KMS-11 (cell line): ENCODE results near the gene MT2A.

ENCODE experiments used
- H2AFZ ChIP-seq: fragments of 200-600 bp; sonication (generic); 2 replicates; pipeline ENCODE4 v1.6.1; 2016; ENCODE audit warnings: antibody characterized with exemption, mixed run types, low read depth
- H3K27ac ChIP-seq: fragments of 200-600 bp; sonication (generic); 2 replicates; pipeline ENCODE4 v1.6.1; 2016; ENCODE audit warnings: mild to moderate bottlenecking, mixed run types
- H3K27me3 ChIP-seq: fragments of 200-600 bp; sonication (generic); 2 replicates; pipeline ENCODE4 v1.6.1; 2017; ENCODE audit warnings: mild to moderate bottlenecking, low read depth, mixed run types, moderate library complexity; ENCODE audit not compliant: insufficient read depth
- H3K36me3 ChIP-seq: fragments of 200-600 bp; sonication (generic); 2 replicates; pipeline ENCODE4 v1.6.1; 2017; ENCODE audit warnings: mild to moderate bottlenecking, mixed run types; ENCODE audit not compliant: insufficient read depth
- H3K4me1 ChIP-seq: fragments of 200-600 bp; sonication (generic); 2 replicates; pipeline ENCODE4 v1.6.1; 2016; ENCODE audit warnings: mild to moderate bottlenecking, low read depth, mixed run types; ENCODE audit not compliant: poor library complexity, severe bottlenecking
- H3K4me2 ChIP-seq: fragments of 200-600 bp; sonication (generic); 2 replicates; pipeline ENCODE4 v1.7.0; 2016; ENCODE audit warnings: mild to moderate bottlenecking, mixed run types
- H3K4me3 ChIP-seq: fragments of 200-600 bp; sonication (generic); IDR thresholded peaks from 2 replicates; pipeline ENCODE4 v1.6.1; 2017; ENCODE audit warnings: low read depth, low read length, mixed read lengths; ENCODE audit not compliant: insufficient read depth
- H3K79me2 ChIP-seq: fragments of 200-600 bp; sonication (generic); 2 replicates; pipeline ENCODE4 v1.6.1; 2016; ENCODE audit warnings: low read depth, mixed run types; ENCODE audit not compliant: insufficient read depth
- H3K9ac ChIP-seq: fragments of 200-600 bp; sonication (generic); 2 replicates; pipeline ENCODE4 v1.6.1; 2016; ENCODE audit warnings: mild to moderate bottlenecking, mixed run types
- H4K20me1 ChIP-seq: fragments of 200-600 bp; sonication (generic); 2 replicates; pipeline ENCODE4 v1.6.1; 2016; ENCODE audit warnings: mild to moderate bottlenecking, mixed run types; ENCODE audit not compliant: insufficient read depth
- TF ChIP-seq, protein P1 (sequence below): fragments of 200-600 bp; sonication (generic); conservative IDR thresholded peaks from 2 replicates; pipeline ENCODE4 v1.6.1; 2017; ENCODE audit warnings: low read depth, mild to moderate bottlenecking, antibody characterized with exemption, low read length, moderate library complexity, mixed read lengths

Gene MT2A

DNA sequence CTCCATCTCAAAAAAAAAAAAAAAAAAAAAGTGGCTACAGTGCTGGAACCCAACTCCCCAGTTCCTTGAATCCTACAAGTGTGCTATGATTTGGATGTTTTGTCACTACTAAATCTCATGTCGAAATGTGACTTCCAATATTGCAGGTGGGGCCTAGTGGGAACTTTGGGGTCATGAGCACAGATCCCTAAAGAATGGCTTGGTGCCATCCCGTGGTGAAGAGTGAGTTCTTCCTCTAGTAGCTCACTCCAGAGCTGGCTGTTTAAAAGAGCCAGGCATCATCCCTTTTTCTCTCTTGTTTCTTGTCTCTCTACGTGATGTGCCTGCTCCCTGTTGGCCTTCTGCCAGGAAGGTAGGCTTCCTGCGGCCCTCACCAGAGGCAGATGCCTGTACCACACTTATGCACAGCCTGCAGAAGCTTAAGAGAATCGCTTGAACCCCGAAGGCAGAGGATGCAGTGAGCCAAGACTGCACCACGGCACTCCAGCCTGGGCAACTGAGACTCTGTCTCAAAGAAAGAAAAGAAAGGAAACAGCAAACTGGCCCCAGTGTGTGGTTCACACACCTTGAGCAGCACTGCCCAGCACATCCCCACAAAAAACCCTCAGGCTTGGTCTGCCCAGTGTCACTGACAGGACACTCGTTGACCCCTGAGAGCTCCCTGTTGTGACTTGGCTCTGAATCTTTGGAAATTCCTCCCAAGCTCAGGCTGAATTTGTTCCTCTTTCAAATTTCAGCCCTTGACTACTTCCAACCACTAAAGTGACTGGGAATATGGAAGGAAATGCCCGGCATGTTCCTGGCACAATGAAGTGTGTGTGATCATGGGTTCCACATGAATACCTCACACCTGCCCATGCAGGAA, 20.3 kb downstream of the MT2A start:
- Histone ChIP-seq H3K4me1 (no peaks in the 10 kb centered on the region), H3K4me3 (no peak overlapping the region), H3K79me2 (no peaks in the 10 kb centered on the region), H4K20me1 (no peaks in the 10 kb centered on the region), H3K4me2 (no peak overlapping the region), H3K9ac (no peak overlapping the region), H2AFZ (no peak overlapping the region), H3K27ac (no peak overlapping the region), H3K27me3 (no peaks in the 10 kb centered on the region), H3K36me3 (no peaks in the 10 kb centered on the region)
- TF ChIP-seq, protein P1, sequence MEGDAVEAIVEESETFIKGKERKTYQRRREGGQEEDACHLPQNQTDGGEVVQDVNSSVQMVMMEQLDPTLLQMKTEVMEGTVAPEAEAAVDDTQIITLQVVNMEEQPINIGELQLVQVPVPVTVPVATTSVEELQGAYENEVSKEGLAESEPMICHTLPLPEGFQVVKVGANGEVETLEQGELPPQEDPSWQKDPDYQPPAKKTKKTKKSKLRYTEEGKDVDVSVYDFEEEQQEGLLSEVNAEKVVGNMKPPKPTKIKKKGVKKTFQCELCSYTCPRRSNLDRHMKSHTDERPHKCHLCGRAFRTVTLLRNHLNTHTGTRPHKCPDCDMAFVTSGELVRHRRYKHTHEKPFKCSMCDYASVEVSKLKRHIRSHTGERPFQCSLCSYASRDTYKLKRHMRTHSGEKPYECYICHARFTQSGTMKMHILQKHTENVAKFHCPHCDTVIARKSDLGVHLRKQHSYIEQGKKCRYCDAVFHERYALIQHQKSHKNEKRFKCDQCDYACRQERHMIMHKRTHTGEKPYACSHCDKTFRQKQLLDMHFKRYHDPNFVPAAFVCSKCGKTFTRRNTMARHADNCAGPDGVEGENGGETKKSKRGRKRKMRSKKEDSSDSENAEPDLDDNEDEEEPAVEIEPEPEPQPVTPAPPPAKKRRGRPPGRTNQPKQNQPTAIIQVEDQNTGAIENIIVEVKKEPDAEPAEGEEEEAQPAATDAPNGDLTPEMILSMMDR: no peak

DNA sequence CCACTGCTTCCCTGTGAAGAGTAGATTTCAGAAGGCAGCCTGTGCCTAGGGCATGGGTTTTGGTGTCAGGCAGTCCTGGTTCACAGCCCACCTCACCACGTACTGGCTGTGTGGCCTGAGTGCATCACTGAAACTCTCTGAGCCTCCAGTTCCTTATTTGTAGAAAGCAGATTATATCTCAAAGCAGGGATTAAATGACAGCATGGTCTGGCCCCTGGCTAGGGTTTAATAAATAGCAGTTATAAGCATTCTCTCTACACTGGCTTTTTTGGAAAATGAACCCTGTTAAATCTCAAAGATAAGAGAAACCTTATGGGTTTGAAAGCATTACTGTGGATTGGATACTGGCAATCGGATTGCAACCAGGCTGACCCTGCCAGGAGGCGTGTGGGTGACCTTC, 21.1 kb downstream of the MT2A start:
- Histone ChIP-seq H3K4me3 (no peak overlapping the region), H3K9ac (no peak overlapping the region), H3K4me1 (no peaks in the 10 kb centered on the region), H2AFZ (no peak overlapping the region), H3K4me2 (no peak overlapping the region), H3K27me3 (peaks cover under 1% of the 10 kb centered on the region; the same call in 1 of the 2 replicates), H3K27ac (no peak overlapping the region), H4K20me1 (no peaks in the 10 kb centered on the region), H3K36me3 (no peaks in the 10 kb centered on the region), H3K79me2 (no peaks in the 10 kb centered on the region)
- TF ChIP-seq, protein P1: no peak

DNA sequence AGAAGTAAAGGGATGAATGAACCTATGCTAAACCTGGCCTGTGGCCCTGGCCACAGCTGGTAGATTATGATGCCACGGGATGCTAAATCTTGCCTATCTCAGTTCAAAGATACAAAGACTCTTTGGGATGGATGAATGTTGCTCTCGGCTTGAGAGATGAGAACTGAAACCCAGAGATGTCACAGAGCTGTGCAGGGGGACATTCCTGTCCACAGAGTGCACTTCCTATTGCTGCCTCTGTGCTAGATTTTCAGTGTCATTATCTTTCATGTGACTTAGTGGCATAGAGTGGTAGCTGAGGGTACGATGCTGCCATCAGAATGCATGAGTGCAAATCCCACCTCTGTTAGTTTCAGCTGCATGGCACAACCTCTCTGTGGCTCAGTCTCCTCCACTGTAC, 21.8 kb downstream of the MT2A start:
- TF ChIP-seq, protein P1: no peak
- H3K9ac ChIP-seq: no peak overlapping the region
- H2AFZ ChIP-seq: no peak overlapping the region
- H3K36me3 ChIP-seq: no peaks in the 10 kb centered on the region
- no peak overlapping the region for H3K4me2 ChIP-seq
- H3K79me2 ChIP-seq: no peaks in the 10 kb centered on the region
- H3K27ac ChIP-seq: no peak overlapping the region
- H3K27me3 ChIP-seq: peaks cover 3% of the 10 kb centered on the region; the same call in 1 of the 2 replicates
- H3K4me3 ChIP-seq: no peak overlapping the region
- no peaks in the 10 kb centered on the region for H3K4me1 ChIP-seq
- no peaks in the 10 kb centered on the region for H4K20me1 ChIP-seq

DNA sequence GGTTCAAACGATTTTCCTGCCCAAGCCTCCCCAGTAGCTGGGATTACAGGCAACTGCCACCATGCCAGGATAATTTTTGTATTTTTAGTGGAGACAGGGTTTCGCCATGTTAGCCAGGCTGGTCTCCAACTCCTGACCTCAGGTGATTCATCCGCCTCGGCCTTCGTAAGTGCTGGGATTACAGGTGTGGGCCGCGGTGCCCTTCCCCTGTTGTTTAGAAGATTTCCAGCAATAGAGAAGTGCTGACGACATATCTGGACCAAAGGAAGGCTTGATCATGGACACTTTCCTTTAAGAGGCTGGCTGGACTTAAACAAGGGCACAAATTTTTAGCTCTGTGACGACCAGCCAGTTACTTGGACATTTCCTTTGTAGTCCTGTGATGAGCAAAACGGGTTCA, 22.8 kb downstream of the MT2A start:
- Histone ChIP-seq H3K27me3 (peaks cover 6% of the 10 kb centered on the region; the same call in 1 of the 2 replicates), H3K27ac (no peak overlapping the region), H3K4me3 (no peak overlapping the region)

More for the DNA sequence above, 22.8 kb downstream of the MT2A start:
- H3K79me2 ChIP-seq: no peaks in the 10 kb centered on the region
- H3K9ac ChIP-seq: no peak overlapping the region
- H3K36me3 ChIP-seq: no peaks in the 10 kb centered on the region
- no peaks in the 10 kb centered on the region for H4K20me1 ChIP-seq
- TF ChIP-seq, protein P1: no peak
- no peaks in the 10 kb centered on the region for H3K4me1 ChIP-seq
- no peak overlapping the region for H2AFZ ChIP-seq
- no peak overlapping the region for H3K4me2 ChIP-seq
